ENCODE data around the gene AP4E1. TPM values are rescaled to one million over a fixed set of nuclear protein-coding genes. Genes with fewer than 3 reads are reported as not detected.

Gene AP4E1
- total RNA-seq, 1 donor from 2014 or later: 9.9 TPM

GRCh38 chr15:50993598-50993997 is 85.1 kb downstream of the AP4E1 start:
- no peak overlapping the region for H3K9ac ChIP-seq (ENCODE audit: low read depth in 1 of 3, low read length in 3 of 3)
- H3K4me3 ChIP-seq (ENCODE audit: low read length in 3 of 3): no peak overlapping the region
- H3K9me3 ChIP-seq (ENCODE audit: control insufficient read depth in 3 of 3, low read length in 3 of 3): no peaks in the 10 kb centered on the region
- peaks cover 3 to 12% (median 4%) of the 10 kb centered on the region in 3 donors for H3K36me3 ChIP-seq (ENCODE audit: control insufficient read depth in 3 of 3, insufficient read depth in 3 of 3, low read length in 3 of 3)
- H3K4me1 ChIP-seq (ENCODE audit: control insufficient read depth in 3 of 3, insufficient read depth in 3 of 3, low read length in 3 of 3): no peaks in the 10 kb centered on the region
- H3K27me3 ChIP-seq (ENCODE audit: control insufficient read depth in 3 of 3, insufficient read depth in 3 of 3, low read length in 3 of 3): no peaks in the 10 kb centered on the region
- H3K27ac ChIP-seq (ENCODE audit: low read depth, low read length): no peak overlapping the region

GRCh38 chr15:50996641-50997040 is 88.2 kb downstream of the AP4E1 start:
- Histone ChIP-seq H3K4me3 (ENCODE audit: low read length in 3 of 3) (no peak overlapping the region), H3K9ac (ENCODE audit: low read depth in 1 of 3, low read length in 3 of 3) (no peak overlapping the region), H3K27me3 (ENCODE audit: control insufficient read depth in 3 of 3, insufficient read depth in 3 of 3, low read length in 3 of 3) (no peaks in the 10 kb centered on the region), H3K4me1 (ENCODE audit: control insufficient read depth in 3 of 3, insufficient read depth in 3 of 3, low read length in 3 of 3) (no peaks in the 10 kb centered on the region), H3K36me3 (ENCODE audit: control insufficient read depth in 3 of 3, insufficient read depth in 3 of 3, low read length in 3 of 3) (peaks cover 5 to 21% (median 8%) of the 10 kb centered on the region in 3 donors), H3K27ac (ENCODE audit: low read depth, low read length) (no peak overlapping the region), H3K9me3 (ENCODE audit: control insufficient read depth in 3 of 3, low read length in 3 of 3) (no peaks in the 10 kb centered on the region)

GRCh38 chr15:50997371-50998051 is 89.0 kb downstream of the AP4E1 start:
- Histone ChIP-seq H3K27me3 (ENCODE audit: control insufficient read depth in 3 of 3, insufficient read depth in 3 of 3, low read length in 3 of 3) (no peaks in the 10 kb centered on the region), H3K36me3 (ENCODE audit: control insufficient read depth in 3 of 3, insufficient read depth in 3 of 3, low read length in 3 of 3) (peaks cover 5 to 28% (median 15%) of the 10 kb centered on the region in 3 donors), H3K4me3 (ENCODE audit: low read length in 3 of 3) (no peak overlapping the region), H3K9ac (ENCODE audit: low read depth in 1 of 3, low read length in 3 of 3) (no peak overlapping the region), H3K27ac (ENCODE audit: low read depth, low read length) (no peak overlapping the region), H3K4me1 (ENCODE audit: control insufficient read depth in 3 of 3, insufficient read depth in 3 of 3, low read length in 3 of 3) (no peaks in the 10 kb centered on the region), H3K9me3 (ENCODE audit: control insufficient read depth in 3 of 3, low read length in 3 of 3) (no peaks in the 10 kb centered on the region)

- Histone ChIP-seq H3K36me3 (ENCODE audit: control insufficient read depth in 3 of 3, insufficient read depth in 3 of 3, low read length in 3 of 3) (peaks cover 6 to 28% (median 24%) of the 10 kb centered on the region in 3 donors), H3K27ac (ENCODE audit: low read depth, low read length) (no peak overlapping the region), H3K9ac (ENCODE audit: low read depth in 1 of 3, low read length in 3 of 3) (no peak overlapping the region)
Observed at GRCh38 chr15:51004103-51004551, 95.6 kb downstream of the AP4E1 start.

DNA sequence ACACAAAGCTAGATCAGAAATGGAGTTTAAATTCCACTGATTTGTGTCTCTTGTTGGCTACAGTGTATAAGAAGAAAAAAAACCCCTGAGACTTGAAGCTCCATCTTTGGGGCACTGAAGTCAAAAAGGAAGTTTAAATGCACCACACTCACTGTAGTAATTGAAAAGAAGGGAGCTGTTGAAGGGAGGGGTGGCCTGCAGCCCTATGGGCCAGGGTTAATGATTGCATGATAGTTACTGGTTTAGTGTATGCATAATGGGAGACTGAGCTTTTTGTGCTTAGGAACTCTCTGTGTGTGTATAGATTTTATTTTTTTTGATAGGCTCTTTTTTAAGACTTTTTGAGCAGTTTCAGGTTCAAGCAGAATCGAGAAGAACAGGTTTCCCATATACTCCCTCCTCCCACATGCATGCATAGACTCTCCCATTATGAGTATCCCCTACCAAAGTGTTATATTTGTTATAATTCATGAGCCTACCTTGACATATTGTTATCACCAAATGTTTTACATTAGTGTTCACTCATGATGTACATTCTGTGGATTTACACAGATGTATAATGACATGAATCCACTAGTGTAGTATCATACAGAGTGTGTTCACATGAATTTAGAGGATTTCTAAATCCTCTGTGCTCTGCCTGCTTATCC is 98.0 kb downstream of the AP4E1 start:
- Histone ChIP-seq H3K9me3 (ENCODE audit: control insufficient read depth in 3 of 3, low read length in 3 of 3) (no peaks in the 10 kb centered on the region), H3K4me3 (ENCODE audit: low read length in 3 of 3) (no peak overlapping the region), H3K9ac (ENCODE audit: low read depth in 1 of 3, low read length in 3 of 3) (no peak overlapping the region), H3K27me3 (ENCODE audit: control insufficient read depth in 3 of 3, insufficient read depth in 3 of 3, low read length in 3 of 3) (no peaks in the 10 kb centered on the region), H3K4me1 (ENCODE audit: control insufficient read depth in 3 of 3, insufficient read depth in 3 of 3, low read length in 3 of 3) (no peaks in the 10 kb centered on the region), H3K36me3 (ENCODE audit: control insufficient read depth in 3 of 3, insufficient read depth in 3 of 3, low read length in 3 of 3) (peaks cover 6 to 21% (median 21%) of the 10 kb centered on the region in 3 donors), H3K27ac (ENCODE audit: low read depth, low read length) (no peak overlapping the region)

More at GRCh38 chr15:51004103-51004551, 95.6 kb downstream of the AP4E1 start:
- Histone ChIP-seq H3K4me1 (ENCODE audit: control insufficient read depth in 3 of 3, insufficient read depth in 3 of 3, low read length in 3 of 3) (no peaks in the 10 kb centered on the region), H3K27me3 (ENCODE audit: control insufficient read depth in 3 of 3, insufficient read depth in 3 of 3, low read length in 3 of 3) (no peaks in the 10 kb centered on the region), H3K9me3 (ENCODE audit: control insufficient read depth in 3 of 3, low read length in 3 of 3) (no peaks in the 10 kb centered on the region), H3K4me3 (ENCODE audit: low read length in 3 of 3) (no peak overlapping the region)

DNA sequence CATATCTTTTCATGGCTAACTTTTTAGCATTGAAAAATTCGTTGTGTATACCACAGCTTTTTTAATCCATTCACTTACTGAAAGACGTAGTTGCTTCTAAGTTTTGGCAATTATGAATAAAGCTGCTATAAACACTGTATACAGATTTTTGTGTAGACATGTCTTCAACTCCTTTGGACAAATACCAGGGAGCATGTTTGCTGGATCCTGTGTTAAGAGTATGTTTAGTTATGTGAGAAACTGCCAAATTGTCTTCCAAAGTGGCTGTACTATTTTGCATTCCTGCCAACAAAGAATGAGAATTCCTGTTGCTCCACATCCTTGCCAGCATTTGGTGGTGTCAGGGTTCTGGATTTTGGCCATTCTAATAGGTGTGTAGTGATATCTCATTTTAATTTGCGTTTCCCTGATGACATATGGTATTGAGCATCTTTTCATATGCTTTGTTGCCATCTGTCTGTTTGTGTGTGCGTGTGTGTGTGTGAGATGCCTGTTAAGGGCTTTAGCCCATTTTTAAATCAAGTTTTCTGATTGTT is 98.7 kb downstream of the AP4E1 start:
- no peaks in the 10 kb centered on the region for H3K4me1 ChIP-seq (ENCODE audit: control insufficient read depth in 3 of 3, insufficient read depth in 3 of 3, low read length in 3 of 3)
- H3K9ac ChIP-seq (ENCODE audit: low read depth in 1 of 3, low read length in 3 of 3): no peak overlapping the region
- no peaks in the 10 kb centered on the region for H3K9me3 ChIP-seq (ENCODE audit: control insufficient read depth in 3 of 3, low read length in 3 of 3)
- H3K36me3 ChIP-seq (ENCODE audit: control insufficient read depth in 3 of 3, insufficient read depth in 3 of 3, low read length in 3 of 3): peaks cover 4 to 16% (median 15%) of the 10 kb centered on the region in 3 donors
- no peak overlapping the region for H3K4me3 ChIP-seq (ENCODE audit: low read length in 3 of 3)
- no peaks in the 10 kb centered on the region for H3K27me3 ChIP-seq (ENCODE audit: control insufficient read depth in 3 of 3, insufficient read depth in 3 of 3, low read length in 3 of 3)
- no peak overlapping the region for H3K27ac ChIP-seq (ENCODE audit: low read depth, low read length)

DNA sequence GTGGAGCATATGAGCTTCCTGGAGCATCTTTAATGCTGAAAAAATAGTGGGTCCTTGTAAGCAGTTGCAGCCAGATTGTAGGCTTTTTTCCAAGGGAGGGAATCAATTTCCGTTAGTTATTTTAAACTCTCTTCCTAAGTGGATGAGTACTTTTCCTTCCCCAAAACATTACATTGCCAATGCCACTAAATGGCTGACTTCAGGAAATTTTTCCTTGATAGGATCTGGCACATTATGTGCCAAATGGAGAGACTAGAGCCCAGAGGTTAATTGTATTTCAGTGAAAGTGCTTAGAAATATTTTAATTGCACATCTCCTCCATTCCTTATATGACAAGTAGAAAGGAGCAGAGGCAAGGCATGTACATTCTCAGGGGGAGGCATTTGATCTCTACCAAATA is 102.7 kb downstream of the AP4E1 start:
- H3K4me3 ChIP-seq (ENCODE audit: low read length in 3 of 3): no peak overlapping the region
- H3K9me3 ChIP-seq (ENCODE audit: control insufficient read depth in 3 of 3, low read length in 3 of 3): no peaks in the 10 kb centered on the region
- H3K4me1 ChIP-seq (ENCODE audit: control insufficient read depth in 3 of 3, insufficient read depth in 3 of 3, low read length in 3 of 3): no peaks in the 10 kb centered on the region
- peaks cover under 1 to 4% (median 3%) of the 10 kb centered on the region in 3 donors for H3K36me3 ChIP-seq (ENCODE audit: control insufficient read depth in 3 of 3, insufficient read depth in 3 of 3, low read length in 3 of 3)
- H3K27ac ChIP-seq (ENCODE audit: low read depth, low read length): no peak overlapping the region
- H3K9ac ChIP-seq (ENCODE audit: low read depth in 1 of 3, low read length in 3 of 3): no peak overlapping the region
- no peaks in the 10 kb centered on the region for H3K27me3 ChIP-seq (ENCODE audit: control insufficient read depth in 3 of 3, insufficient read depth in 3 of 3, low read length in 3 of 3)

GRCh38 chr15:51016615-51017014 is 108.1 kb downstream of the AP4E1 start:
- no peaks in the 10 kb centered on the region for H3K36me3 ChIP-seq (ENCODE audit: control insufficient read depth in 3 of 3, insufficient read depth in 3 of 3, low read length in 3 of 3)
- H3K4me3 ChIP-seq (ENCODE audit: low read length in 3 of 3): no peak overlapping the region
- no peaks in the 10 kb centered on the region for H3K9me3 ChIP-seq (ENCODE audit: control insufficient read depth in 3 of 3, low read length in 3 of 3)
- H3K27me3 ChIP-seq (ENCODE audit: control insufficient read depth in 3 of 3, insufficient read depth in 3 of 3, low read length in 3 of 3): no peaks in the 10 kb centered on the region
- no peaks in the 10 kb centered on the region for H3K4me1 ChIP-seq (ENCODE audit: control insufficient read depth in 3 of 3, insufficient read depth in 3 of 3, low read length in 3 of 3)
- no peak overlapping the region for H3K9ac ChIP-seq (ENCODE audit: low read depth in 1 of 3, low read length in 3 of 3)
- no peak overlapping the region for H3K27ac ChIP-seq (ENCODE audit: low read depth, low read length)

GRCh38 chr15:51022206-51022605 is 113.7 kb downstream of the AP4E1 start:
- no peak overlapping the region for H3K27ac ChIP-seq (ENCODE audit: low read depth, low read length)
- H3K4me1 ChIP-seq (ENCODE audit: control insufficient read depth in 3 of 3, insufficient read depth in 3 of 3, low read length in 3 of 3): peaks cover 4 to 7% (median 4%) of the 10 kb centered on the region in 3 donors
- H3K9me3 ChIP-seq (ENCODE audit: control insufficient read depth in 3 of 3, low read length in 3 of 3): no peaks in the 10 kb centered on the region
- no peak overlapping the region for H3K4me3 ChIP-seq (ENCODE audit: low read length in 3 of 3)
- H3K9ac ChIP-seq (ENCODE audit: low read depth in 1 of 3, low read length in 3 of 3): no peak overlapping the region
- no peaks in the 10 kb centered on the region for H3K36me3 ChIP-seq (ENCODE audit: control insufficient read depth in 3 of 3, insufficient read depth in 3 of 3, low read length in 3 of 3)
- H3K27me3 ChIP-seq (ENCODE audit: control insufficient read depth in 3 of 3, insufficient read depth in 3 of 3, low read length in 3 of 3): no peaks in the 10 kb centered on the region

DNA sequence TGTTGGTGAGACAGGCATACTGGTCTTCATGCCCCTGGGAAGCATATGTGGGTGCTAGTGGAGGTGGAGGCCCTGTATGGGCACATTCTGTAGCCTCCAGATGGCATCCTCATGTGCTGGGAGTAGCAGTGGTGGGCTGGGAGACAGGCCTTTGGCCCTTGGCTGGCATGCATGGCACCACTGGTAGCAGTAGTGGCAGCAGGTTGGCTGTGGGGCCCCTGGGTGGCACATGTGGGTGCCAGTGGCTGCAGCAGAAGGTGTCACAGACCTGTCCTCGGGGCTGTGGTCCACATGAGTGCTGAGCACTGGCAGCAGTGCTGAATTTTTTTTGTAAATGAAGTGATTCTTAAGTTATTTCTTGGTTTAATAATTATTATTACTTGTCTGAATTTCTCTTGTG is 115.0 kb downstream of the AP4E1 start:
- no peak overlapping the region for H3K4me3 ChIP-seq (ENCODE audit: low read length in 3 of 3)
- H3K4me1 ChIP-seq (ENCODE audit: control insufficient read depth in 3 of 3, insufficient read depth in 3 of 3, low read length in 3 of 3): peaks cover 4 to 7% (median 4%) of the 10 kb centered on the region in 3 donors
- no peaks in the 10 kb centered on the region for H3K36me3 ChIP-seq (ENCODE audit: control insufficient read depth in 3 of 3, insufficient read depth in 3 of 3, low read length in 3 of 3)
- no peaks in the 10 kb centered on the region for H3K9me3 ChIP-seq (ENCODE audit: control insufficient read depth in 3 of 3, low read length in 3 of 3)
- H3K9ac ChIP-seq (ENCODE audit: low read depth in 1 of 3, low read length in 3 of 3): no peak overlapping the region
- H3K27ac ChIP-seq (ENCODE audit: low read depth, low read length): no peak overlapping the region
- no peaks in the 10 kb centered on the region for H3K27me3 ChIP-seq (ENCODE audit: control insufficient read depth in 3 of 3, insufficient read depth in 3 of 3, low read length in 3 of 3)
